ENCODE results near the gene CFAP97D2.

The CFAP97D2 gene

GRCh38 chr13:114226699-114227323, 47.8 kb downstream of the CFAP97D2 start:
- no peak overlapping the region for H3K4me3 ChIP-seq (ENCODE audit: control insufficient read depth, low read depth, low read length)
- TF ChIP-seq CTCF (IDR thresholded peaks at IDR 0.05; ENCODE audit: control insufficient read depth, insufficient read depth, low read depth, low read length, missing control alignments), result peak; percentile 97

GRCh38 chr13:114227528-114227927, 48.5 kb downstream of the CFAP97D2 start:
- no peak for DNase-seq (ENCODE audit: low read depth)
- TF ChIP-seq CTCF (IDR thresholded peaks at IDR 0.05; ENCODE audit: control insufficient read depth, insufficient read depth, low read depth, low read length, missing control alignments), result no peak
- H3K4me3 ChIP-seq (ENCODE audit: control insufficient read depth, low read depth, low read length), result no peak overlapping the region

More at GRCh38 chr13:114226699-114227323, 47.8 kb downstream of the CFAP97D2 start:
- DNase-seq (ENCODE audit: low read depth), result peak; percentile 35

- no peak for TF ChIP-seq CTCF (IDR thresholded peaks at IDR 0.05; ENCODE audit: control insufficient read depth, insufficient read depth, low read depth, low read length, missing control alignments)
- no peak overlapping the region for H3K4me3 ChIP-seq (ENCODE audit: control insufficient read depth, low read depth, low read length)
- no peak for DNase-seq (ENCODE audit: low read depth)
Measured at GRCh38 chr13:114228176-114228575, 49.1 kb downstream of the CFAP97D2 start.

- no peak overlapping the region for H3K4me3 ChIP-seq (ENCODE audit: control insufficient read depth, low read depth, low read length)
Measured at GRCh38 chr13:114229506-114229905, 50.4 kb downstream of the CFAP97D2 start.

GRCh38 chr13:114230117-114230516, 51.1 kb downstream of the CFAP97D2 start:
- no peak overlapping the region for H3K4me3 ChIP-seq (ENCODE audit: control insufficient read depth, low read depth, low read length)
- no peak for DNase-seq (ENCODE audit: low read depth)
- TF ChIP-seq CTCF (IDR thresholded peaks at IDR 0.05; ENCODE audit: control insufficient read depth, insufficient read depth, low read depth, low read length, missing control alignments), result no peak

More at GRCh38 chr13:114229506-114229905, 50.4 kb downstream of the CFAP97D2 start:
- no peak for TF ChIP-seq CTCF (IDR thresholded peaks at IDR 0.05; ENCODE audit: control insufficient read depth, insufficient read depth, low read depth, low read length, missing control alignments)
- DNase-seq (ENCODE audit: low read depth), result peak; percentile 23

- no peak overlapping the region for H3K4me3 ChIP-seq (ENCODE audit: control insufficient read depth, low read depth, low read length)
- no peak for TF ChIP-seq CTCF (IDR thresholded peaks at IDR 0.05; ENCODE audit: control insufficient read depth, insufficient read depth, low read depth, low read length, missing control alignments)
- DNase-seq (ENCODE audit: low read depth), result no peak
Measured at GRCh38 chr13:114230575-114230974, 51.5 kb downstream of the CFAP97D2 start.
